Measurements from ENCODE around the gene GPR21.

- no peak for TF ChIP-seq CTCF (IDR thresholded peaks at IDR 0.05)
- TF ChIP-seq POLR2A (IDR thresholded peaks at IDR 0.05) = no peak
- no peak for TF ChIP-seq POLR2AphosphoS5 (IDR thresholded peaks at IDR 0.05)
- TF ChIP-seq EP300 (IDR thresholded peaks at IDR 0.05) = no peak
Observed at GRCh38 chr9:123053711-123054110, 20.2 kb downstream of the GPR21 start.

Data from stomach (tissue), 4 donors.